HG03039 (cell line): ENCODE measurements around the gene PPP1R27.

ENCODE experiments used
- ATAC-seq: cut with Tn5 transposase; IDR thresholded peaks from one replicate; pipeline ENCODE4 v1.9.1; 2021; ENCODE audit warnings: mild to moderate bottlenecking, moderate library complexity; ENCODE audit not compliant: unreplicated experiment

PPP1R27 gene

DNA sequence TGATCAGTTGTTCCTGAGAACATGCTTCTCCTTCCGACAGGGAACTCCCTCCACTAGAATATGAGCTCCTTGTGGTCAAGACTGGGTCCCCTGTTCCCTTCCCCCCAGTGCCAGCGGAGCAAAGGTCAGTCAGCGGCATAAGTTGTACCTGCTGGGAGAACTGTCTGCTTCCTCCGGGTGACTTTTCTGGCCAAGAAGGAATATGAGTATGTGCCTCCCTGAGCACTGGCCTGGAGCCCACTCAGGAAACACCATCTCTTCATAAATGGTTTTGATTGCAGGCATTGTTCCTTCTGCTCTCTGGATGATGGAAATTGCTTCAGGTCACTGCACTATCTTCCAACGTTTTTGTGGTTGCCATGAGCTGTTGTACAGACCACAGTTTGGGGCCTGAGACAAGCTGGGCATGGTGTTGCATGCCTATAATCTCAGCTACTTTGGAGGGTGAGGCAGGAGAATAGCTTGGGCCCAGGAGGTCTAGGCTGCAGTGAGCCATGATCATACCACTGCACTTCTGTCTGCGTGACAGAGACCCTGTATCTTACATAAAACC, 28.3 kb upstream of the PPP1R27 start:
- ATAC-seq, result no peak

DNA sequence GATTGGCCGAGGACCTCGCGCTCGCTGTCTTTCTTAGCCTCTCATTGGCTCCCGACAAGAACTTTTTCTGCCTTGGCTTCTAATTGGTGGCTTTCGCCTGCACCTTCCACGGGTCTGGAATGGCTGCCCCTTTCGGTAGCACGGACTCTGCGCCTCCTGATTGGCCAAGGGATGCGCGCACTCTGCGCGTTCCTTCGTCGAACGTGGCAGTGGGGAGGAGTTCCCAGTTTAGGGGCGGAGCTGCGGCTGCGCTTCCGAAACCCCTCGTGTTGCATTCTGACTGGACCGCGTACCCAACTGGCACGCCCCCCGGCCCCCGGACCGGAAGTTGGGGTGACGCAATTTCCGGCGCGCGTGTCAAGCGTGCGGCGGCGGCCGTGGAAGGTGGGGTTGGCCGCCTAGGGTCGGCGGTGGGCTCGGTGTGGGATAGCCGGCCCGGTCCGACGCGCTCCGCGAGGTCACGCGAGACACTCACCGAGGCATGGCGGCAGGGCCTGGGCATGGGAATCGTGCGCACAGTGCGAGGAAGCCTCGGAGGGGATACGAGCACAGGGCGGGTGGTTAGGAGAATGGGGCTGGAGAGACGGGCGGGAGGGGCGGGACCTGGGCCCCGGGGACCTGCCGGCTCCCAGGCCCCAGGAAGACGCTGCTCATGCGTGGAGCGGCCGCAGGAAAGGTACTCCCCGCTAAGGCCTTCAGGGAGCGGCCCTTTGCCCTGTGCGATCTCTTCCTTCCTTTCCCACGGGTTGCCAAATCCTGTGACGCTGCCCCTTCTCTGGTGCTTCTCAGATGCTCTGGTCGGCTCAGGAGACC, 26.1 kb upstream of the PPP1R27 start:
- ATAC-seq, result peak; percentile 73

DNA sequence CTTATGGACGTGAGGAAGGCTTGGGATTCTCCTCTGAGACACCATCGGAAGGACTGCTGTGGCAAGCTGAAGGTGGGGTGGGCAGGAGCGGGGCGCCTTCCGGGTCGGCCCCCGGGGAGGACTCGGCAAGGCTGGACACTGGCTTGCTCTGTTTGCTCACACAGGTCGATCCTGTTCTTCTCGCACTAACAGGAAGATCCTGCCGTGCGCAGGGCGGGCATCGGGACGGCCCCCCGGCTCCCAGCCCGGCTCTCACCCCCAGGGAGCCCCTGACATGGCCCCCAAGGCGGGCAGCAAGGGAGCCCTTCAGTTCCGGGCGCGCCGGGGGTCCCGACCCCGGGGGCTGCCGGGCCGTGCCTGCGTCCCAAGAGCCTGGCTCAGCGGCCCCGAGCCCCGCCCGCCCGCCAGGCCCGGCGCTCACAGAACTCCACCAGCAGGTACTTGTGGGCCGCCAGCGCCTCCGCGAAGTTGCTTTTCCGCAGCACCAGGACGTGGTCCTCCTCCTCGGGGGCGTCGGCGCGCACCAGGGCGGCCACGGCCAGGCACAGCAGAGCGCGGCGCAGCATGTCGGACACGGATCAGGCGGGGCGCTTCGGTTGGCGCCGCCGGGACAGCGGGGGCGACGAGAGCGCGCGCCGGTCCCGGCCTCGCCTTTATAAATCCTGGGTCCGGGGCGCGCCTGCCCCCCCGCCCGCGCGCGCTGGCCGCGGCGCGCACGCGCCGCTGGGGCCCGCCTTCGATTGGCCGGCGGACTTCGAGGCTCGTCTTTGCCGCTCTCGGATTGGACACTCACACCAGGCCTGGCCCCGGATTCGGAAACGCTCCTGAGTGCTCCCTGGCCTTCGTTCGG, 25.3 kb upstream of the PPP1R27 start, which contains the start of gene P4HB:
Gene P4HB (minus strand): TSS at position 630 of the 850 bp plus-strand sequence. CDS start 64 bp downstream, at position 566.
- ATAC-seq, result peak; percentile 5

DNA sequence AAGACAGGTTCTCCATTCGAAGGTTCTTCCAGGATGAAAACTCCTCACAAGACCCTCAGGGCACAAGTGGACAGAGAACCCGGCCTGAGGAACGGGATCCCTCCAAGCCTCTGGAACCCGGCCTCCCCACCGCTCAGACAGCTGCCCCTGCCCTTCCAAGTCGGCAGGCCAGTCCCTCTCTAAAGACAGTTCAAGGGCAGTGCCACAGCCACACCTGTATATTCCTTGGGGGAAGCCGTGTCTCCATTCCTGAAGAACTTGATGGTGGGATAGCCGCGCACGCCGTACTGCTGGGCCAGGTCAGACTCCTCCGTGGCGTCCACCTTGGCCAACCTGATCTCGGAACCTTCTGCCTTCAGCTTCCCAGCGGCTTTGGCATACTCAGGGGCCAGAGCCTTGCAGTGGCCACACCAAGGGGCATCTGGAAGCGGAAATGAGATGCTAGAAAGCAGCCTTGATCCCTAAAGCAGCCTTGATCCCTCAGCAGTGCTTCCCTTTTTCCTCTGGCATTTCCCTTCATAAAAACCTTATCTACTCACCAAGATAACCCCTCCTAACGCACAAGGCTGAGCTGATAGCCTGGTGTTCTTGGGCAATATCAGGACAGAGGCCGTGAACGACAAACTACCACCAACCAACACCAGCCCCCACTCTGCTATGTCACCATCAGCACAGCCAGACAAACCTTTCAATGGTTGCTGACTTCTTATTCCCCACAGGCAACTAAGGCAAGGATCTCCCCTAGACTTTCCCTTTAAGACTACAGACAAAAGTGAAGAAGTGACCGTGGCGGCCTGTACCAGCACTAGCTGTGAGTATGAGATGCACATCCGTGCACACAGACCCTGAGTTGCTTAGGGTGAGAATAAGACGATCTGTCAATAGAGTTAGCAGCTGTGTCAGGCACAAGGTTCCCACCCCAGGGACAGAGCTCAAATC, 24.4 kb upstream of the PPP1R27 start:
- ATAC-seq, result no peak

DNA sequence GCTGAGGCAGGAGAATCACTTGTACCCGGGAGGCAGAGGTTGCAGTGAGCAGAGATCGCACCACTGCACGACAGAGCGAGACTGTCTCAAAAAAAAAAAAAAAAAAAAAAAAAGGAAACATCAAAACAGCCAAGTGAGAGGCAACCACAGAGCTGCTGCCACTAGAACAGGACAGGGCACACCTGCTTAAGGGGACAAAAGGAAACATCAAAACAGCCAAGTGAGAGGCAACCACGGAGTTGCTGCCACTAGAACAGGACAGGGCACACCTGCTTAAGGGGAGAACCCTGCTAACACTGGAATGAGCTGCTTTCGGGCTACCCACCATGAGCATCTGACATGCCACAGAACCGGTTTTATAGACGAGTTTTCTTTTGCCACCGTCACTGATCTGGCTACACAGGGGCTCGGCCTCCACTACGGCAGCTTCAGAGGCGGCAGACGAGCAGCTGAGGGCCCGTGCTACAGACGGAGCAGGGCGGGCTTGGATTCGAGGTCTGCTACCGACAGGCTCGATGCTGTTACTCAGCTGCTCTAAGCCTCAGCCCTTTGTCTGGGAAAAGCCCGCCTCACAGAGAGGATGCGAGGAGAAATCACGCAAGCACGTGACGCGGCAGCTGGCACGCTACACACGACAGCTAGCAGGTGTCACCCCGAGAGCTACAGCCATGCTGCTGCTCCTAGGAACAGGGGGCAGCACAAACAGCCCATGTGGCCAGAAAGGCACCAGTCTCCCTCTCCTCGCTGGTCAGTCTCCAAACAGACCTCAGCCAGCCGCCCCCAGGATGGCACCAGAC, 23.5 kb upstream of the PPP1R27 start:
- ATAC-seq, result no peak

DNA sequence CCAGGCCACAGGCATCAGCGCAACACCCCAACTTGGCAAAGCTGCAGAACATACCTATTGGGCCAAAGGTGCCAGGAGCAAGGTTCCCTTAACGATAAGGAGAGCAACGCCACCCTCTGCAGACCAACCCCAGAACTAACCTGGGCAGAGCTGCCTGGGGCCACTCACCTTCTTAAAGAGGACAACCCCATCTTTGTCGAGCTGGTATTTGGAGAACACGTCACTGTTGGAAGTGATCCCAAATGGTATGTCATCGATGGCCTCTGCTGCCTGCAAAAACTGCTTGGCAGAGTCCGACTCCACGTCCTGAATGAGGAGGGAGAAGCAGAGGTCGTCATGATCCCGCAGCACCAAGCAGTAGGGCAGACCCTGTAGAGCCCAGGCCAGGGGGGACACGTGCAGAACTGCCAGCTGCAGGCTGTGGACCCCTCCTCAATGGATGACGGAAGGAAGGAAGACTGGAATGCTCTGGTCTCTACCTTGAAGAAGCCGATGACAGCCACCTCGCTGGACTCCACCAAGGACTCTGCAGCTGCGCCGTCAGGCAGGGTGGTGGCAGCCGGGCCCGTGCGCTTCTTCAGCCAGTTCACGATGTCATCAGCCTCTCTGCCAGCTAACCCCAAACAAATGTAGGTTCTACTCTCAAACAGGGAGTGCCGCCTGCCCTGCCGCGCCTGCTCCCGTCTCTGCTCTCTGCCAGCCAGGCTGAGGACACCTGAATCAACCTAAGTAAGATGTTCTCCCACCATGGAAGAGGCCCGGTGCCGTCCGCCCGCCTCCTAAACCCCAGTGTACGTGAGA, 20.3 kb upstream of the PPP1R27 start:
- ATAC-seq, result no peak

DNA sequence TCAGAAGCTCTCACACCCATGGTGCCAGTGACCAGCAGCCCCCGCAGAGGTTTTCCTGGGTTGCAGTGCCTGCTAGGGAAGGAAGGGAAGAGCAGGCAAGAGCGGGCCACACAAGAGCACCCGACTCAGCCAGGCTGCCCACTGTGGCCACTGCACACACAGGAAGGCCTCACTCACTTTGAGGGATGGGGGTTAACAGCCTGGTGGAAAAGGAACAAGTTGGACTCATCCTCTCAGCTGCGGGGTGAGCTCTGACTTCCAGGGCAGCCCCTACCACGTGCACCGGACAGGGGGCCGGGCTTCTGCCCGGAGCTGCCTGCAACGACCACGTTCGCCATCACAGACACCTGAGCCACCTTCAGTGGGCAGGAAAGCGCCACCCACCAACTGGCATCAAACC, 17.4 kb upstream of the PPP1R27 start:
- no peak for ATAC-seq

DNA sequence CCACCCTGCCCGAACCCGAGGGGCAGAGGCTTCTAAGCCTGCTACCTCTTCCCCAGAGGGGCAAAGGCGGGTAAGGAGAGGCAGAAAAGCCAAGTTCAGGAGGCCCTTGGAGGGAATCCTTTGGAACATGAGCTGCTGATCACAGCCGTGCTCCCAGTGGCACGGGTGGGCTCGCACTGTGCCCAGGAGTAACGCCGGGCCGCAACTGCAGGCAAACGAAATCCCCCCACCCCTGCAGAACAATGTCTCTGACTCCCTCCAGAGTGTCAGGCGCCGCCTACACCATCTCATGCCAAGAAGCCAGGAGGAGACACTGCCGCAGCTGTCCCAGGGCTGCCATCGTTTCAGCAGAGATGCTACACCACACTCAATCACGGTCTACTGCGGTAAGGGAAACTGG, 16.6 kb upstream of the PPP1R27 start:
- no peak for ATAC-seq

DNA sequence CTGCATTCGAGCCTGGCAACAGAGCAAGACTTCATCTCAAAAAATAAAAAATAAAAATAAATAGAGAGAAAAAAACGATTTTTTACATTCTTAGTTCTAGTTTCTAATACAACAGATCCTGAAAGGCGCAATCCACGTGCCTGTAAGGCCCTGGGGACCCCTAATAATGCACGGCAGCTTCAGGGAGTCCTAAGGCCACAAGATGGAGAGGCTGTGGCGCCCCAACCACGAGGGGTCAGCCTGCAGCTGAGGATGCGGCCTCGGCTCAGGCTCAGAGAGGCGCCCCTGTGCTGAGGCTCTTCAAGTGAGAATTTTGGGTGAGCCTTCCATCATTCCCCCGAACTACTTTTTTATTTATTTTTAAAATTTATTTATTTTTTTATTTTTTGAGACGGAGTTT, 14.6 kb upstream of the PPP1R27 start:
- ATAC-seq, result no peak

DNA sequence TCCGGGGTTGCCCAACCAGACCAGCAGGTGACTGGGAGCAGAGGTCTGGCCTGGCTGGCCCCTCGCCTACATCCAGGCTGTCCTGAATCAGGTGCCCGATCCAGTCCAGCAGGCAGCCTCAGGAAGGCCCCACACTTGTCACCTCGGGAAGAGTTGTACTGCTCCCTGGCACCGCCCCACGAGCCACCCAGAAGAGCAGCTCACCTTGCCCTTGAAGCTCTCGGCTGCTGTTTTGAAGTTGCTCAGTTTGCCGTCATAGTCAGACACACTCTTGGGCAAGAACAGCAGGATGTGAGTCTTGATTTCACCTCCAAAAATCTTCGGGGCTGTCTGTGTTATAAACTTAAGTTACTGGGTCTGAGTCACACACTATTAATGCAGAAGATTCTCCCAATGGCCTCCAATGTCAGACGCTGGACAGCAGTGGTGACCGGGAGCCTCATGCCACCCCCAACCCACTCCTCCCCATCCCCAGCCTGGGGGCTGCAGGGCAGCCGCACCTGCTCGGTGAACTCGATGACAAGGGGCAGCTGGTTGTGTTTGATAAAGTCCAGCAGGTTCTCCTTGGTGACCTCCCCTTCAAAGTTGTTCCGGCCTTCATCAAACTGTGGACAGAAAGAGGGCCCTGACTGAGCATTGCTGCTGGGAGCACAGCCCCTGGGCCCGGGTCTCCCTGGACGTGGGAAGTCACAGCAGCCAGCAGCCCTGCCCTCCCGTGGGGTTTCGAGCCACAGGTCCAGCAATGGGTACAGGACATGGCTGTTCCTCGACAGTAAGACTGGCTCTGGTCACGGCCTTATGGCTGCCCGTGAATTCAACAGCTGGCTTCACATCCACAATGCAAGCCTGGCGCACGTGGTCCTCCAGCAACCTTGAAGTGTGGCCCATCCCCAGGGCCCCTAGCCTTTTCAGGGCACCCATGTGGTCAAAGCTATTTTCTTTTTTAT, 12.2 kb upstream of the PPP1R27 start:
- no peak for ATAC-seq

DNA sequence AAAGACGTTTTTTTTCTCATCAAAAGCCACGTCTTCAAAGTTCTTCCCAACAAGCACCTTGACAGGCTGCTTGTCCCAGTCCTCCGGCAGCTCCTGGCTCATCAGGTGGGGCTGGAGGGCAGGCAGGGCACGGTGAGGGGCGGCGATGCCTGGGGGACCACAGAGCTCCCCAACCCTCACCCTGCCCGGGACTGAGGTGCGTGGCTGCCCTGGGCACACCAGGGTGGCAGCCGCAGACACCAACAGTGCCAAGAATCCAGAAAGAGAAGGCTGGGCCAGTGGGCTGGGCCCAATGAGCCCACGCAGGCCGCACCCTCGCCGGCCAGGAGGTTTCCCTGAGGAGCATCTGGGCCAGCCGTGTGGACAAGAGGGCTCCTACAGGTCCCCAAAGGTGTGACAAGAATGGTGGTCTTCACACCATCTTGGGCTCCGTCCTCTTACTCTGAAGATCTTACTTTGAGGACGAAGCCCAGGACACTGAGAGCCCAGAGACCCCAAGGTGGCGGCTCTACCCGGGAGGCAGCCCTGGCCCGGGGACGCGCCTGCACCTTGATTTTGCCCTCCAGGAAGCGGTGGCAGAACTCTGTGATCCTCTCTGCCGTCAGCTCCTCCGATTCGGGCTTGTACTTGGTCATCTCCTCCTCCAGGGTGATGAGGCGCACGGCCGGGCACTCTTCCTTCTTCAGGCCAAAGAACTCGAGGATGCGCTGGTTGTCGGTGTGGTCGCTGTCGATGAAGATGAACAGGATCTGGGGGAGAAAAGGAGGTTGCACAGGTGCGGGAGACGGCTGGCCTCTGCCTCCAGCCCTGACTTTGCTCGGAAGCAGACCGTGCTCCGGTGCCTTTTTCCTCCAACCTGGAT, 11.3 kb upstream of the PPP1R27 start:
- no peak for ATAC-seq

DNA sequence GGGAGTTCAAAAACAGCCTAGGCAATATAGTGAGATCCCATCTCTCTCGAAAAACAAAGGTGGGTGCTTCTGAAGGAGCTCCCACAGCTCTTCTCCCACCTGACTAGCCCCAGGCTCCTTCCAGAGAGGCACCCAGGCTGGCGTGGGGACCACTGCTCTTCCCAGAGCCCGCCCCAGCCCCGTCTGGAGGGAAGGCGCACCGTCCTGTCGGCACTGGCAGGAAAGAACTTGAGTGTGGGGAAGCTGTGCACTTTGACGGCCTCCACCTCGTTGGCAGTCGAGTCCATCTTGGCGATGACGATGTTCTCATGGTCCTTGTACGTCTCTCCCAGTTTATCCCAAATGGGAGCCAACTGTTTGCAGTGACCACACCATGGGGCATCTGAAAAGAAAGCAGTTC, 10.5 kb upstream of the PPP1R27 start:
- ATAC-seq, result no peak

DNA sequence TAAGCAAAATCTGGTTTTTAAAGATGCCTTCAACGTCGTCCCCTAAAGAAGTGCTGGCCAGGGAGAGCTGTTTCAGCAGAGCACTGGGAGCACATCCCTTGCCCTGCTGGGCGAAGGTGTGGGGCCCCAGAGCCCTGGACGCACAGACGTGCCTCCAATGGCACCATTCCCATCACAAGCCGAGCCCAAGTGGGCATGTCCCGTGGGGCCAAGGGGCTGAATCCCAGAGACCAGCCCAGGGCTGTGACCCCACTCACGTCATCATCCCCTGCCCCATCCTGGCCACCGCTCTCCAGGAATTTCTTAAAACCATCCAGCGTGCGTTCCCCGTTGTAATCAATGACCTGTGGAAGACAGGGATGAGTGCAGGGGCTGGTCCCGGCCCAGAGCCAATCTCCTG, 10.0 kb upstream of the PPP1R27 start:
- ATAC-seq, result no peak

DNA sequence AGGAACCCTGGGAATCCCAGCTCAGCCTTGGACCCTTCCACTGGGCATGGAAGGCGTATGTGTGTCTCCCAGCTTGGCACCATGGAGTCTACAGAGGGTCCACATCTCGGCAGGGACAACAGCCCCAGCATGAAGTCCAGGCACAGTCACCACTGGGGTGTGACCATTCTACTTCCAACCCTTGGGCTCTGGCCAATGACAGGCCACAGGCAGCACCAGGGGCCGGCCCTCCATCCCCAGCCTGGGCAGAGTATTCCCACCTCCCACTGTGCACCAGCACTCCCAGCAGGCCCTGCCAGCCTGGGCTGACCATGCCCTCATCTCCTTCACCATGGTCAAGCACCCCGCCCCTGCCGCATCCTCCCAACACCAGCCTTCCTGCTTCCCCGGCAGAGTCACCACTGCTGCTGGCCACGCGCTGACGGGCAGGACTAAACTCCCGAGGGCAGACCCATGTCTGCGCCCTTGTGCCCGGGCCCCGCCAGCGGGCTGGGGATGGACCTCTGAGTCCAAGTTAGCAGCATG, 9.5 kb upstream of the PPP1R27 start:
- no peak for ATAC-seq

DNA sequence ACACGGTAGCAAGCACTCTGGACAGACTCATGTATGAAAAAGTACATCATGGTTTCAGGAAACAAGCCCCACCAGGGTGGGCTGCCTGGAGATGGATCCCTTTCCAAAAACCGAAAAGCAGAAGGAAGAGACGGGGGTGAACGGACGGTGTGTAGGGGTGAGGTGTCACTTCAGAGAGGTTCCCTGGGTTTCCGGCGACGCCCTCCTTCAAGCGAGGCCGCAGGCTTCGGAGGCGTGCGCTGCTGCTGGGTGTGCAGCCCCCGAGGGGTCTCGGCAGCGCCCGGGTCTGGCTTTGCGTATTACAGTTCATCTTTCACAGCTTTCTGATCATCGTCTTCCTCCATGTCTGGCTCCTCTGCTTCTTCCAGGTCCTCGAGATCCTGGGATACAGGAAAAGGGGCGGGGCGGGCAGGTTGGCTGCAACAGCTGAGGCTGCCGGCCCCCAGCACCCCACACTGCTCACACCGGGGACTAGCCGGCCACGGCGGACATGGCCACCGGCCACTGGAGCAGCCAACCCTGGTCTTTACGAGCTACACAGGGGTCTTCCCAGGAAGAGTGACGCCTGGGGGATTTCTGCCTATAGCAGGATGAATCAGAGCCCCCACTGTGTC, 9.0 kb upstream of the PPP1R27 start:
- no peak for ATAC-seq
